Stimulated activated CD8-positive, alpha-beta memory T cell treated with anti-CD3 and anti-CD28 coated beads, Interleukin-4, amount 100 ng/mL, for 48 hours (primary cell): ENCODE measurements around the gene SHISA8.
"Not testable (repeated sequence)": the region's sequence is repeated elsewhere in the genome, so short reads cannot be mapped to it uniquely, and the experiment has no call there.

Experiments
- DNase-seq: peaks from one replicate; pipeline ENCODE4 v3.0.0-alpha.2; 2020

SHISA8 gene

GRCh38 chr22:41915035-41915785 is at the start of gene SHISA8:
SHISA8 (minus strand) TSS chr22:41915074; CDS start chr22:41914667, 407 bp downstream.
- peak; percentile 70 for DNase-seq

DNA sequence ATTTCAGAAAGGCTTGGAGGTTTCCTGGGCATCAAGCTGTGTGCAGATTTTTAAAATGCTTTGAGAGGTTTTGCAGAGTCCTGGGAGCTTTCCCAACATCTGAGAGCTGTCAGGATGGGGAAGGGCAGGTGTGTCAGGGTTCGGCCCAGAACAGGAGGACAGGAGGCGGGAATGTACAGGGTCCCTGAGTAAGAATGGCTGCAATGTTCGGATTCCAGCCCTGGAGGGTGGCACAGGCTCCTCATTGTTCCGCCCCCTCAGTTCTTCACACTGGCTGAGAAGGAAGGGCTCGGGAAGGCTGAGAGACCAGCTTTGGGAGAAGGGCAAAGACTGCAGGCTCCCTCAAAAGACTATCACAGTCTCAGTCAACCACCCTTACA is 49.2 kb upstream of the SHISA8 start:
- DNase-seq: no peak

DNA sequence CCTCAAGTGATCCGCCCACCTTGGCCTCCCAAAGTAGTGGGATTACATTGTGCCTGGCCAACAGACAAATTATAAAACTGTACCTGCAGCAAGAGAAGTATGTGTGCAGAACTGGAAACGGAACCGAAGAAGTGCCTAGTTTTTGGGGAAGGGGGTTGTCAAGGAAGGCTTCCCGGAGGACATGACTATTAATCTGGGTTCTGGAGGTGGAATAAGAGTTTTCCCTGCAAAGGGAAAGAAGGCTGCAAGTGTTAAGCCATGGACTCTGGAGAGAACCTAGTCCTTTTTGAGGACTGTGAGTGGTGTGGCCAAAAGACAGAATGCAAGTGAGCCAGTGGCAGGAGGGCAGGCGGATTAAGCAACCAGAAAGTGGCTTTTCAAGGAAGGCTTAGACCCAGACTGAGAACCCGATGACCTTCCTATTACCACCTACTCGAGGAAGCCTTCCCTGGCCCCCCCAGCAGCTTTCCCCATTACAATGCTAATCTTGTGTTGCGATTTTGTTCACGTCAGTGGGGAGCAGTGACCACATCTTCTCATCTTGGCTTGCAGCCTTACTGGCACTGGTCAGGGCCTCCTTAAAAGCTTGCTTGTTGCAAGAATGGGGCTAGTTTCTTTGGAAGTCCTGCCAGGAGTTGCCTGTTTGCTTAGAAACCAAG is 48.7 kb upstream of the SHISA8 start:
- DNase-seq: no peak

- DNase-seq: no peak
Observed at GRCh38 chr22:41957941-41958556, 43.2 kb upstream of the SHISA8 start.

DNA sequence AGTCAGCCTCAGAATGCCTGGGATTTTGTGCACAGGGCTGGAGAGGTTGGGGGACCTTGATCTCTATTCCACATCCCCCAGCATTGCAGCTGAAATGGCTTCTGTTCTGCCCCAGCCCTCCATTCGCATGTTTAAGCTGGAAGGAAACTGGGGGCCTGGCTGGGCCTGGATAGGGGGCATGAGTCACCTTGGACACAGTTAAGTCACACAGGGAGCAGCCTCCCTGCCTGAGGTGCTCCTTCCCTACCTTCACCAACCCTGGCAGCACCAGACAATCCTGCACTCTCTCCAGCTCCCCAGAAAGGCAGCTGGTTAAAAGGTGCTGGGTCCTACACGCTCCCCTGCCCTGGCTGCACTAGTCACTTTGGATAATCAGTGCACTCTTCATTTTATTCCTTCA is 37.8 kb upstream of the SHISA8 start:
- DNase-seq: no peak

DNA sequence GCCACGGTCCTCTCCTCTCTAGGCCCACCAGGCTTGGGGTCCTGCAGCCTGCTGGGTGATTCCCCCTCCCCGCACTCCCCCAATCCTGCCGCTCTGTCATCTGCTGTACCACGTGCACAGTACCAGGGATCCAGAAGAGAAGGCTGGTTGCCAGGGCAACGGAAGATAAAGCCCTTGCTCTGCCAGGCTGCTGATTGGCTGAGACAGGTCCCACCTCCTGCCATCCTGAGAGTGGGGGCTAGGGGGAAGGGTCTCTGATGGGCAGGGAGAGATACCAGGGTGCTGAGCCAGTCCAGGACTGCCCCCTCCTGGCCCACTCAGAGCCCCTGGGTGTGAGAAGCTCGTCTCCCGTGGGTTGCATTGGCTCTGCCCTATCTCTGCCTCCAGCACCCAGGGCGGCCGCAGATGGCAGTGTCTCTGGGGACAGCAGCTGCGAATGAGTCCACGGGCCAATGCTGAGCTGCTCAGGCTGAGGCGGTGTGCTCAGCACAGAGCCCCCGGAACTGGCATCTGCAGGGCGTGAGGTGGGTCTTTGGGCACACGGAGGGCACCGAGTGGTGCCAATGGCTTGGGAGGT is 37.1 kb upstream of the SHISA8 start, which contains the start of gene SMIM45:
SMIM45 (plus strand) TSS at position 253 of the 577 bp plus-strand sequence.
- no peak for DNase-seq

- no peak for DNase-seq
Observed at GRCh38 chr22:41949297-41949965, 34.6 kb upstream of the SHISA8 start.

DNA sequence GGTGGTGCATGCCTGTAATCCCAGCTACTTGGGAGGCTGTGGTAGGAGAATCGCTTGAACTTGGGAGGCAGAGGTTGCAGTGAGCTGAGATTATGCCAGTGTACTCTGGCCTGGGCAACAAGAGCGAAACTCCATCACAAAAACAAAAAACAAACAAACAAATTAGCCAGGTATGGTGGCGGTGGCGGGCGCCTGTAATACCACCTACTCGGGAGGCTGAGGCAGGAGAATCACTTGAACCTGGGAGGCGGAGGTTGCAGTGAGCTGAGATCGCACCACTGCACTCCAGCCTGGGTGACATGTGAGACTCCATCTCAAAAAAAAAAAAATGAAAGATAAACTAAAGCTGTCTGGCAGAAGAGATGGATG is 34.0 kb upstream of the SHISA8 start:
- DNase-seq: not testable (repeated sequence)

- DNase-seq: no peak
Observed at GRCh38 chr22:41948142-41948541, 33.3 kb upstream of the SHISA8 start.

- DNase-seq: no peak
Observed at GRCh38 chr22:41947424-41948080, 32.7 kb upstream of the SHISA8 start.

- DNase-seq: peak; percentile 97
Observed at GRCh38 chr22:41946629-41947423, 32.0 kb upstream of the SHISA8 start, which contains the start of gene CENPM. CENPM (minus strand) TSS chr22:41947152; CDS start chr22:41947076, 76 bp downstream.

DNA sequence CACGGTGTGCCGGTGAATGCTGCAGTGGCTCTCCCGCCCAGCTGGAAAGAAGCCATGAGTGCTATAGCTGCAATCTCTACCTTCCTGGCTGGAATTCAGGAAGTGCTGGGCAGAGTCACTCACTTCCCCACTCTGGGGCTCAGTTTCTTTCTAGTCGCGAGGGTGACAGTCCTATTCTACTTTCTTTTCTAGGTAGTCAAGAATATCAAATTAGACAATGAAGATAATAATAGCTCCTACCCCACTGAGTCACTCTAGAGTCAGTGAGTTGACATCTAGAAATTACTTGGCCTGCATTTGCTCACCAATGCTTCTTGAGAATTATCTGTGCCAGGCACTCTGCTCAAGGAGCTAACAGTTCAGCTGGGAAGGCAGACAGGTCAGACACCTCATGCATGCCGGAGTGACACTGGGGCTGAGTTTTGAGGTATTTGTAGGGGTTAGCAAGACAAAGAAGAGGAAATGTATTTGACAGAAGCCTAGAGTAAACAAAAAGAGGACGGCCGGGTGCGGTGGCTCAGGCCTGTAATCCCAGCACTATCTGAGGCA is 28.9 kb upstream of the SHISA8 start:
- DNase-seq: no peak

DNA sequence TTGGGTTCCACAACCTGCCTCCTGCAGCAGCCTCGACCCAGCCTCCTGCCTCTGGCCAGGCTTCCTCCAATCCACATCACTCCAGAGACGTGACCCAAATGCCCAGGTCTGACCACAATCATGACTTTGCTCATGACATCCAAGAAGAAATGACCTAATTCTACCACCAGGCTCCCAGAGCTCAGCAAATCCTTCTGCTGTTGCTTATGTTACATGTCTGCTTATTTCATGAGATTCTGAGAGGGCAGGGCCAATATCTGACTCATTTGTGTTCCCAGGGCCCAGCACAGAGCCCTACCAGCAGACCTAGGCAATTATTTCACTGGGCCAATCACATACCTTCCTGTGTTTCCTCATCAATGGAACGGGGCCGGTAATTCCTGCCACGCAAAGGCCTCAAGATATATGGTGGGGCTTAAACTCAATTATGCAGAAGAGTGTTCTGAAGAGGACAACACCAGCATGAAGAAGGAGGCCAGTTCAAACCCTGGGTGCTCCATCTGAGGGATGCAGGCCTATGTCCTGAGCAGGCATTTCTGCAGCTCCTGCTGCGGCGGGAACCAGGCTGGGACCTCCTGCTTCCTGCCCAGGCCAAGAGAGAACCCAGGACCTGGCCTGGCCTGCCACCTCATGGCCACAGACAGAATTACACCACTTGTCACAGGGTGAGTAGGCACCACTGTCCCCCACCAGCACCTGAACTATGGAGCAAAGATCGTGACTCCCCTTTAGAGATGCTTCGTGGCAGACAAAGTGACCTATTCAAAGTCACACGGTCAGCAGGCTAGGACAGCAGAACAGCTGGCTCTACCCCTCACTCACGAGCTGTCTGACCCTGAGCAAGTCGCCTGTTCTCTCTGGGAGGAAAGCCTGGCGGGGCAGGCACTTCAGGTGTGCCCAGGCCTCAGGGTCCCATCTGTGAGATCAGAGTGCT is 26.2 kb upstream of the SHISA8 start:
- DNase-seq: peak; percentile 88

DNA sequence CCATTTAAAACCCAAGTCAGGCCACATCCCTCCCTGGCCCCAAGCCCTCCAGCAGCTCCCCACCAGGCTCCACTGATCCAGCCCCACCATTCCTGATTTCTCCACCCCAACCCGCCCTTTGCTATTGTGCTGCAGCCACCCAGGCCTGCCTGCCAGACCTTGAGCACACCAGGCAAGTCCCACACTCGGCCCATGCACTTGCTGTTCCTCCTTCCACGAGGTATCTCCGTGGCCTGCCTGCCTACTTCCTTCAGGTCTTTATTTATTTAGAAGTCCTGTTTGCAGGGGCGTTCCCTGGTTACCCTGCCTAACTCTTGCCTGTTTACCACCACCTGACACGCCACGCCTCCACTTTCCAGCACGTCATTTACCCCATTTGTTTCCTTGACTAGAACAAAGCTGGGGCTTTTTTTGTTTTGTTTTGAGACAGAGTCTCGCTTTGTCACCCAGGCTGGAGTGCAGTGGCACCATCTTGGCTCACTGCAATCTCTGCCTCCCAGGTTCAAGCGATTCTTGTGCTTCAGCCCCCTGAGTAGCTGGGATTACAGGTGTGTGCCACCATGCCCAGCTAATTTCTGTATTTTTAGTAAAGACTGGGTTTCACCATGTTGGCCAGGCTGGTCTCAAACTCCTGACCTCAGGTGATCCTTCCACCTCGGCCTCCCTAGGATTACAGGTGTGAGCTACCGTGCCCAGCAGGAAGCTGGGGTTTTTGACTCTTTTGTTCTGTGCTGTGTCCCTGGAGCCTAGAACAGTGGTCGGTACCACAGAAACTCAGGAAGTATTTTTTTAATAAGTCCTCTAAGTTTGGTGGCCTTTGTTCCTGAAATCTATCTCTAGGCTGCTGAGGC is 25.3 kb upstream of the SHISA8 start:
- DNase-seq: peak; percentile 95

GRCh38 chr22:41936894-41937169 is 22.0 kb upstream of the SHISA8 start:
- DNase-seq: no peak

DNA sequence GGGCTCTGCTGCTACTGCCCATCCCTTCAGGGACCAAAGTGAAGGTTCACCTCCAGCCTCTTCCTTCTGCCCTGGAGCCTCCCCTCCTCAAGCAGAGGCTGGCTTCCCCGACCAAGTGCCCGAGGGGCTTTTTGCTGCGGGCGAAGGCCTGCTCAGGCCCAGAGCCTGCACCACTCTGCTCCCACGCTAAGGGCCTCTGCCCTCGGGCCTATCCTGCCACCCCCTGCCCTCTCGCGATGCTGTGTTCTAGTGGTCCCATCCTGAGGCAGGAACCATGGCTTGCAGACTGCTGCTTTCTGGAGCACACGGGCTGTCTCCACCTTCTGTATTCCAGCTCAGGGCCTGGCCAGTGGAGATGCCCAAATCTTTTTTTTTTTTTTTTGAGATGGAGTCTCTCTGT is 20.6 kb upstream of the SHISA8 start:
- no peak for DNase-seq

DNA sequence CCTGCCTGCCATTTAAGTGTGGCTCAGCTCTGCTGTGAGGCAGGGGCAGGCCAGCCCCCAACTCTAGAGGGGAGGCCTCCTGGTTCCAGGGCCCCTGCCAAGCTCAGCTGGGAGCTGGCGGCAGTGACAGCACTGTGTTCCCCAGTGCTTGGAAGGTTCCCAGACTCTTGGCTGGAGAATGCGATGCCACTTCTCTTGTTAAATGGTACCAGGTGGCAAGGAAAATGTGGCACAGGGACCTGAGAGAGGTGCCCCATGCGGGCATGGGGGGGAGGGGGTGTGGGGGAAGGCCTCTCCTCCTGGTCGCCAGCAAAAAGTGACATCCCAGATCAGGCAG is 20.1 kb upstream of the SHISA8 start:
- DNase-seq: no peak

DNA sequence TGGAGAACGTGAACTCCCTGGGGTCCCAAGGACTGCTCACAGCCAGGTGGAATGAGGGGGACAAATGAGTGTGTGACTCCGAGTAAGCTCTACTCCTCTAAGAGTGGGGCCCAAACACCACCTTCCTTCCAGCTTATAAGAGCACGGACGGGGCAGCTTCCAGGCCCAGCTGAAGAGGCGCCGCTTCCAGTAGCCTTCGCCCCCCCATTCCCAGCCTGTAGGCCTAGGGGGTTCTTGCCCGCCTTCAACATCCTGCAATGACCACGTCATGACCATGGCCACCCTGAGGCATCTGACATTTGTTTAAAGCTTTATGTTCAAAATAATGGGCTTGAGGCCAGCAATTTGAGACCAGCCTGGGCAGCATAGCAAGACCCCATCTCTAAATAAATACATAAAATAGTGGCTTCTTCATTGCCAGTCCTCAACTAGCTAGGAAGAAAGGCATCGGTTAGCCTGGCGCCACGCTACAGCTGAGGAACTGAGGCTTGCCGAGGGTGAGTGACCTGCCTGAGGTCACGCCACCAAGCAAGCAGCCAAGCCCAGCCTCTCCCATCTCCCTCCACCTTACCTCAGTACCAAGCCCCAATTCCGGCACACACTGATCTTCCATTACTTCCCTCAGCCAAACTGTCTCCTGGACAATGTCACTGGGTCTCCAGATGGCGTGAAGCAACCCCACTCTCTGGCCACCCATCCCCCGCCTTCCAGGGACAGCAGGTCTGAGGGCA is 19.6 kb upstream of the SHISA8 start:
- no peak for DNase-seq
